Choroid plexus epithelial cell (primary cell): Measurements from ENCODE around the gene RGS7.
A peak's percentile ranks its signal among the peaks of the same experiment; 100 is the strongest.
"Not testable (repeated sequence)": the region's sequence is repeated elsewhere in the genome, so short reads cannot be mapped to it uniquely, and the experiment has no call there.

ENCODE experiments used
- DNase-seq: peaks from one replicate; pipeline ENCODE4 v3.0.0-alpha.2; 2010; ENCODE audit warnings: low read depth
- H3K4me3 ChIP-seq: 2 replicates; pipeline ENCODE4 v1.5.1; 2011; ENCODE audit warnings: low read depth, mild to moderate bottlenecking, control low read depth, low read length, moderate library complexity
- TF ChIP-seq, protein P1 (sequence below): conservative IDR thresholded peaks from 2 replicates; pipeline ENCODE4 v1.5.1; 2011; ENCODE audit warnings: low read depth, mild to moderate bottlenecking, control low read depth, inconsistent platforms, low read length, moderate library complexity

Gene RGS7

DNA sequence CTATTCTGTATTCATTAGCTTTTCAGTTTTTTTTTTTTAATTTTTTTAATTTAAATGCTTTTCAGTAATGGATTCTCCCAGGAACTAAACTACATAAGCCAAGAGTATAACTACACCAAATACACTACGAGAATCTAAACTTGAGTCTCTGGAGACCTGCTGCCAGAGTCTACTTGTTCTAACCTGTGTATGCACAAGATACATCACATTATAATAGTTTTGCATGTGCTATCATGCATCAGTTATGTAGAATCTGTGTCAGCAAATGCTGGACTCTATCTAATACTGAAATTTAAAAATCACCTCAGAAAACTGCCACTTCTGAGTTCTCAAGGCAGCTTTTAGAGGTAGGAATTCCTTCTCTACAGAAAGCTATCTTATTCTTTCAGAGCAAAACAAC, 598.7 kb downstream of the RGS7 start:
- no peak for DNase-seq

DNA sequence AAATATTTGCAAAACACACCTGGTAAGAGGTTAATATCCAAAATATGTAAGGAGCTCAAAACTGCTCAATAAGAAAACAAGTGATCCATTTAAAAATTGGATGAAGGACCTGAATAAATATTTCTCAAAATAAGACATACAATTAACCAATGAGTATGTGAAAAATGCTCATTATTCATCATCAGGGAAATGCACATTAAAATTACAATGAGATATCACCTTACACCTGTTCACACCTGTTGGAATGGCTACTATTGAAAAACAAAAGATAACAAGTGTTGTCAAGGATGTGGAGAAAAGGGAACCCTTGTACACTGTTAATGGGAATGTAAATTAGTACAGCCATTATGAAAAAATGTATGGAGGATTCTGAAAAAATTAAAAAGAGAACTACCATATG, 609.1 kb downstream of the RGS7 start:
- no peak overlapping the region for H3K4me3 ChIP-seq
- no peak for DNase-seq
- TF ChIP-seq, protein P1, sequence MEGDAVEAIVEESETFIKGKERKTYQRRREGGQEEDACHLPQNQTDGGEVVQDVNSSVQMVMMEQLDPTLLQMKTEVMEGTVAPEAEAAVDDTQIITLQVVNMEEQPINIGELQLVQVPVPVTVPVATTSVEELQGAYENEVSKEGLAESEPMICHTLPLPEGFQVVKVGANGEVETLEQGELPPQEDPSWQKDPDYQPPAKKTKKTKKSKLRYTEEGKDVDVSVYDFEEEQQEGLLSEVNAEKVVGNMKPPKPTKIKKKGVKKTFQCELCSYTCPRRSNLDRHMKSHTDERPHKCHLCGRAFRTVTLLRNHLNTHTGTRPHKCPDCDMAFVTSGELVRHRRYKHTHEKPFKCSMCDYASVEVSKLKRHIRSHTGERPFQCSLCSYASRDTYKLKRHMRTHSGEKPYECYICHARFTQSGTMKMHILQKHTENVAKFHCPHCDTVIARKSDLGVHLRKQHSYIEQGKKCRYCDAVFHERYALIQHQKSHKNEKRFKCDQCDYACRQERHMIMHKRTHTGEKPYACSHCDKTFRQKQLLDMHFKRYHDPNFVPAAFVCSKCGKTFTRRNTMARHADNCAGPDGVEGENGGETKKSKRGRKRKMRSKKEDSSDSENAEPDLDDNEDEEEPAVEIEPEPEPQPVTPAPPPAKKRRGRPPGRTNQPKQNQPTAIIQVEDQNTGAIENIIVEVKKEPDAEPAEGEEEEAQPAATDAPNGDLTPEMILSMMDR, result no peak

More for the DNA sequence above, 598.7 kb downstream of the RGS7 start:
- no peak overlapping the region for H3K4me3 ChIP-seq
- TF ChIP-seq, protein P1, result no peak

DNA sequence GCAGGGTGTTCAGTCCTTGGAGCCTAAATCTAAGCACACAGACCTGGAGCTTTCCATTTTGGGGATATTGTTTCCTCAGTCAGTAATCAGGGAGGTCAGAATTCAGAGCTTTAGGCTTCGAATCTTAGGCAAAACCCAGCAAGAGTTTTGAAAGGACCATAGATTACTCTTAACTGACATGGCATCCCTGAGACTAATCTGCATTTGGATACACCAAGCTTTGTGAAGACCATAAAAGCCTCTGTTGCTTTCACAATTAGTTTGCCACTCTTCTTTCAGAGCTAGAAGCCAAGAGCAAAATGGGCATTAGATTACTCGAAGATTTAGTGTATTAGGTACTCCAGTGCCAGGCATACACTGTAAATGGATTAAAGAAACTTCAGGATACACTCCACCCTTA, 613.3 kb downstream of the RGS7 start:
- no peak for DNase-seq
- H3K4me3 ChIP-seq, result no peak overlapping the region
- TF ChIP-seq, protein P1, result no peak

DNA sequence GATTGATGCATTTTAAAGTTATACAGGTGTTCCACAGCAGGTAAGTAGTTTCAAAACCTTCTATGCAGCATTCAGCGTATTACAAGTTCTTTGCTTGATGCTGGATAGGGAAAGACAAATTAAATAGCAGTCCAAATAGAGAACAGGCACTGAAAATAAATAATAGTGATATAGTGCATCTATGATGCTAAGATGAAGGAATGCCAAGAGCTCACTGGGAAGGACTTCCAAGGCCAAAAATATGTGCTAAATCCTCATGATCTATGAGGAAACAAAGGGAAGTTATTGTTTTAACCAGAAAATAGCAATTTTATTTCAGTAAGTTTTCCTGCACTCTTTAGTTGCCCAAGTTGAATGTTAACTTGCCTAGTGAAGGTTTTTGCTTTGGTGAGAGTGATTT, 617.3 kb downstream of the RGS7 start:
- no peak overlapping the region for H3K4me3 ChIP-seq
- no peak for DNase-seq
- TF ChIP-seq, protein P1, result no peak

DNA sequence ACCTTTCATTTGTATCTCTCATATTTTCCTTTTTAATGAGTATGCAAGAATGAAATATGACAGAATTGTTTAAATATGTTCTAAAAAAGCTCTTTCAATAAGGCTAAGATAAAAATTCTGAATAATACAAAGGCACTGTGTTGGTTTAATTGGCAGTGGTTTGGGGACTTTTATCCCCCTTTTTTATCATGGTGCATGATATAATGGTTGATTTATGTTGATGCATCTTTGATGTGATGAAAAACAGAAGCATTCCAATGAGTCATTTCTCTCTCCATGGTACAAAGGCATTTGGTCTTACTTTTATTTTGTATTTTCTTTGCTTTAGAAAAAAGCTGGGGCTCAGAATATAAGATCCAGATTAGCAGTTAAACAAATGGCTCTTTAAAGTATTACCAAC, 617.9 kb downstream of the RGS7 start:
- DNase-seq, result peak; percentile 7

DNA sequence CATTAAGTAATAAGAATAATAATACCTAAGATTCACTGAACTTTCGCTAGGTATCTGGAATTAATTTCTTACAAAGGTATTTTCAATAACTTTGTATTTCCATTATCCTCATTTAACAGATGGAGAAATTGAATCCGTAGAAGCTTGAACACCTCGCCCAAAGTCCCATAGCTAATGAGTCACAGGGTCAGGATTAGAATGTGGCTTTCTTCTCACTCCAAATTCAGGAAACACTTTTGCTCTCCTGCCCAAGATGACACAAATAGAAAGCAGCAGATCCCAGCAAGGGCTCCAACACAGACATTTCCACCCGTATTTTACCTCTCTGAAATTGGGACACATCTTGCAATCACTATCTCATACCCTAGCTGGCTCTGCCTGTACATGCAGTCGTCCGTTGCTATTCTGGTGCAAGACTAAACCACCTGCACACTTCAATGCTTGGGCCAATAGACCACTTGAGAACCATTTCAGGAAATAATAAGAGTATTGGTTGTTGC, 619.2 kb downstream of the RGS7 start:
- TF ChIP-seq, protein P1, result no peak
- DNase-seq, result no peak
- no peak overlapping the region for H3K4me3 ChIP-seq

More for the DNA sequence above, 617.9 kb downstream of the RGS7 start:
- TF ChIP-seq, protein P1, result no peak
- no peak overlapping the region for H3K4me3 ChIP-seq

DNA sequence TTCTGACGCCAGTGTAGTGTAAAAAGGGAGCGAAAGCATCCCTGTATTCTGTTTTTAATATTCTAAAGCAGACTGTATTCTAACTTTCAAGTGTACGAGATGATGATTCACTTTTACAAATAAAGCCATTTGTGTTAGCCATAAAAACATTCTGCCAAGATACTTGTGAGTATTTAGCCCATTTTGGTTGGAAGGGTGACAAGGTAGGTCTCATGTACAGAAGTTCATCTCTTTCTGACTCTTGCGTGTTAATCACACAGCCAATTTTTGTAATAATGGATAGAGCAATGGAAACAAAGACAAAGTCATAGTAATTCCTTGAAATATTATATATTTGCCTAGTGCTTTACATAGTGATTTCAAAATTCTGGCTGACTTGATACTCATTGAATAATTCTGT, 619.7 kb downstream of the RGS7 start:
- no peak for DNase-seq
- H3K4me3 ChIP-seq, result no peak overlapping the region
- TF ChIP-seq, protein P1, result no peak

DNA sequence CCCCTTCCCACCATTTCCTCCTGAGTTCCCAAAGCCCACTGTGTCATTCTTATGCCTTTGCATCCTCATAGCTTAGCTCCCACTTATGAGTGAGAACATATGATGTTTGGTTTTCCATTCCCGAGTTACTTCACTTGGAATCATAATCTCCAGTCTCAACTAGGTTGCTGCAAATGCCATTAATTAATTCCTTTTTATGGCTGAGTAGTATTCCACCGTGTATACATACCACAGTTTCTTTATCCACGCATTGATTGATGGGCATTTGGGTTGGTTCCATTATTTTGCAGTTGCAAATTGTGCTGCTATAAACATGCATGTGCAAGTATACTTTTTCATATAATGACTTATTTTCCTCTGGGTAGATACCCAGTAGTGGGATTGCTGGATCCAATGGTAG, 622.3 kb downstream of the RGS7 start:
- DNase-seq, result not testable (repeated sequence)

More for the DNA sequence above, 622.3 kb downstream of the RGS7 start:
- not testable (repeated sequence) for H3K4me3 ChIP-seq
